Myocyte (in vitro differentiated cells): ENCODE results near the gene CPED1. TPM values are rescaled to one million over a fixed set of nuclear protein-coding genes. Genes with fewer than 3 reads are reported as not detected.
"Not testable (repeated sequence)": the region's sequence is repeated elsewhere in the genome, so short reads cannot be mapped to it uniquely, and the experiment has no call there.

Experiments used
- DNase-seq: peaks from one replicate; pipeline ENCODE4 v3.0.0-alpha.2; 2012; ENCODE audit warnings: low read depth
- total RNA-seq: library from RNA; depleted of rRNA; stranded (reverse); fragments of >200 nt; gene quantifications from 2 replicates; pipeline ENCODE4 v1.2.3, GENCODE V29; 2014

The CPED1 gene
- total RNA-seq, 1 donor from 2014 or later: 26.5 TPM

DNA sequence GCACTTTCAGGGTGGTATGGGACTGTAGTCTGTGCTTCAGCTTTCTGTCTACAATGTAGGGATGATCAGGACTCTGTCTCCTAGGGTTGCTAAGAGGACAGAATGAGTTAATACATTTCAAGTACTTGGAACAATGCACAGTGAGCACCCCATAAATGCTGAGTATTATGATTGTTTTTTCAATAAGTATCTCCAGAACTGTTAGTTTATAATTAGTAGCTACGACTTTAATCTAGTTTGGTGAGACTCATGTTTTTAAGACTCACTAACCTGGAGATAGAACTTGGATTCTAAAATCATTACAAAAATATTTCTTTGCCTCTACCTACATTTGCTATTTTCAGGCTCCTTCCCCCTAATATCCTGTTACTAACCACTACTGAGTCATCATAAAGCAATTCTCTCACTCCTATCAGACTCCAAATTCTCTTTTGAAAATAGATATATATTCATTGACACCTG lies 95.3 kb downstream of the CPED1 start:
- peak; percentile 65 for DNase-seq

DNA sequence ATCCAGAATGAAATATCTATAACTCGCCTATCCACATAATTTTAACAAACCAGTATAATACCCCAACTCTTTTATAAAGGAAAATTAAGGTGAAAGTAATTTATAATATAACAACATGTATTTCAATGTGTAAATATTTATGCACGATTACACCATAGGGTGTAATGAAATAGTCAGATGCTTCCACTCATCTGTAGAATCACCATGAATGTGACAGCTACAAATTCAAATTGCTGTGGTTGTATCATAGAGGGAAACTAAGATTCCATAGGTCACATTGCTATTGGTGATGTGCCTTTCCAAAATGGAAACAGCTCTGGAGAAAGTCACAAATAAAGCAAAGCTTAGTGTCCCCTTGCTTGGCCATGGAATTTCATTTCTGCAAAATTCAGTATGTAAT lies 95.7 kb downstream of the CPED1 start:
- no peak for DNase-seq

DNA sequence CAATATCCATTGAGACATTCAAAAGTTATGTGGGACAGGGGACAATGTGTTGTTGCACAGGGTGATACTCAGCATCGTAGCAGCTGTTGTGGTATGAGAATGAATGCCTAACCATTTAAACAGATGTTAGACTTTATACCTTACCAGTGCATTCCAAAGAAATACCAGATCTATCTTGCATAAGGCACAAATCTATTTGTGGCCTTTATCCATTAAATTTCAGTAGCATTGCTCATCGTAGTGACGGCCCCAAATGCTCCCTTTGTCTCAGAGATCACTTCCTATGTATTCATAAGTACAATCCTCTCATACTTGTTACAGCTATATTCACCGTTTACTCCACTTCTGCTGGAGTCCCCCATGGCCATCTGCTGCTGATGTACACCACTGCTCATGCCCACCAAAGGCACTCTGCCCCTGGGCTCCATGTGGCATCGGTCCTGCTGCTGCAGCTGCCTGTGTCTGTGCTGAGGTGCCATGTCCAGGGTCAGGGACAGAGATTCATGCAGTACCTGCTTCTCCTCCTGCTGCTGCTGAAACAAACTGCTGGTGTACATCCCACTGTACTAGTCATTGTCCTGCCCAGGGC lies 96.3 kb downstream of the CPED1 start:
- peak; percentile 95 for DNase-seq

DNA sequence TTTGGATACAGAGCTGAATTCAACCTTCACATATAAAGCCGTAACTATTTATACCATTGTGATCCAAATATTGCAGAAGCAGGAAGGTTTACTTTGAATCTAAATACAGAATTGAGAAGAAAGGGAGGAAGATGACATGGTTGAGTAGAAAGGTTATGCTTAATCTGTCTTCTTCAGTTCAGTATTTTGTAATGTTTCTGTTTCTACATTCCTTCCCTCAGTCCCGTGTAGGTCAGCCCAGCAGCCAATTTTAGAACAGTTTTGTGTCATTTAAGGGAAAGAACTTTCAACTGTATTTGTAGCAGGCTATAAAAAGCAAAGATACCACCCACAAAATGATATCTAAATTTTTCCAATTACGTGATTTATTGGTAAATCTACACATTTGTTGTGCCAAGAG lies 97.4 kb downstream of the CPED1 start:
- DNase-seq: peak; percentile 61

DNA sequence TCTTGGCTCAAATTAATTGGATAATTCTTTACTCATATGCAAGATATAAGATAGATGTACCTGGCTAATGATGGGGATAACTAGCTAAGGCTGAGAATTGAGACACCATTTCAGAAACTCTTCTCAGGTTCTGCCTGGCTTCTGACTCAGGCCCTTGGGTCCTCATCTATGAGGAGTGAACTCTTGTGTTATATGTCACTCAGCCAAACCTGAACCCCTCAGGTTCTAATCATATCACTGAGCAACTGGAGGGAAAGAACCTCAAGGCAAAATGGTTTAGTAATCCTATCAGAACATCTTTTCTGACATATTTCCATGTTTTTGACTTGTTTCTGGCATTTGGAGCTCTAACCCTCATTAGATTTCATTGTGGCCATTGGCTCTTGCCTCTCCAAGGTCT lies 100.4 kb downstream of the CPED1 start:
- no peak for DNase-seq

DNA sequence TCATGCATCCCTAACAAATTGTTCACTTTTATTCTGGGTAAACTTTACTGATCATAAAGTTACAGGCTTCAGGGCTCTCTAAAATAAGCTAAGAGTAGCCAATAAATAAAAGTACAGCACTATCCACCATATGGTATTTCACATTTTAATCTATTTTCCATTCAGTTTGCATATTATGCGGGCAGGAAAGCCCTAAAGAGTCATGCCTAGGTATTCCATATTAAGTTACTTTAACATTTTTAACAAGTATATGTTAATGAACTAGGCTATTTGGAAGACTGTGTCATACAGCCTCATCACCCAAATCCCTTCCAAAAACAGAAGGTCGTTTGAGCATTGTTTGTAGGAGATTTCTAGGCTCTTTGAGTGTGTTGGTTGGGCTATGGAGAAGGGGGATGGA lies 106.3 kb downstream of the CPED1 start:
- no peak for DNase-seq

DNA sequence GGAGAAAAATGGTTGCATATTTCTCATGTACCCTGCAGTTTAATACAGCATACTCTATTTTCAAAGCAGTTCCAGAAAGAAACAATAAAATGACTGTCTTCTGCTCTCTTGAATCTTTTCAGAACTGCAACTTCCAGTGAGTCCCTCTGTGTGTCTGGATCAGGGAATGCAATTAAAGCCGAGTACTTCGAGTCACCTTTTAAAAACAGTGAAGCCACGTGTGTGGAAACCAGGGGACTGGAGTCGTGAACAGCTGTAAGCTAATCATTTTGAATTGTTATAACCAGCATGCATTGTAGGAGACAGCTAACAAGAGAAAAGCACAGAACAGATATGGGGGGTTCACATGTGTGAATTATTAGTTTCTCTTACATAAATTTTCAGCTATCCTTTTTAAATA lies 109.1 kb downstream of the CPED1 start:
- DNase-seq: peak; percentile 65

DNA sequence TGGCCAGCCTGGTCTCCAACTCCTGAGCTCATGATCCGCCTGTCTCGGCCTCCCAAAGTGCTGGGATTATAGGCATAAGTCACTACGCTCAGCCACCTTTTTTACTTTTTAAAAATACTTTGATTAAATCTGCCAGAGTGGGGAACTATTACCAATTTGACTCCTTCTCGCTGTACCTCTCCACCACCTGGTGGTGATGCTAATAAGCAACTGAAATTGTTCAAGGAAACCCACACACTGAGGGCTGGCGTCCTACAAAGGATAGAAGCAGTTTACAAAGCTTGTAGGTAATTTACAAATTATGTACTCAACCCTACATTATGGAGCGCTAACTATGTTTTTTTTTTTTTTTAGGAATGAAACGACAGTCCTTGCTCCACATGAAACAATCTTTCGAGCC lies 111.1 kb downstream of the CPED1 start:
- no peak for DNase-seq

DNA sequence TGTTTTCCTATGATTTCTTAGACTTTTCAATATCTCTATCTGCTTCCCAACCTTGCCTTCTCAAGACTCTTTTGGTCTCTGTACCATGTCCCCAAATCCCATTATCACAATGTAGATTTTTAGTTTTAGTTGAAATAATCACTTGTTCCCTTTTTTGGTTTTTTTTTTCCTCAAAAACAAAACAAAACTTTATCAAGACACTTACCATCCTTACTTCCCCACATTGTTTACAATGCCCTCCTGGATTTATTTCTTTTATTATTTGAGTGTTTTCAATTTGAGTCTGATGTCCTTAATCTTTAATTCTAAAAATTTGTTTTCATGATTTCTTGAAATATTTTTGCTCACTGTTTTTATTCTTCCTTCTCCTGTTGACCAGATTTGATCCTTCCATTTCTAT lies 112.6 kb downstream of the CPED1 start:
- DNase-seq: no peak

DNA sequence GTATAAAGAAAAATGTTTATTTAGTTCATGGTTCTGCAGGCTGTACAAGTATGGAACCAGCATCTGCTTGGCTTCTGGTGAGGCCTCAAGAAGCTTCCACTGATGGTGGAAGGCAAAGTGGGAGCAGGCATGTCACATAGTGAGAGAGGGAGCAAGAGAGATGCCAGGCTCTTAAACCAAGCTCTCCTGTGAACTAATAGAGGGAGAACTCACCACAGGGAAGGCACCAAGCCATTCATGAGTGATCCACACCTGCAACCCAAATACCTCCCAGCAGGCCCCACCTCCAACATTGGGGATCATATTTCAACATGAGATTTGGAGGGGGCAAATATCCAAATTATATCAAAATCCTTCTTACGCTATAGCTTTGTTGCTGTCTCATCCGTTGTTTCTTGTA lies 113.1 kb downstream of the CPED1 start:
- no peak for DNase-seq

DNA sequence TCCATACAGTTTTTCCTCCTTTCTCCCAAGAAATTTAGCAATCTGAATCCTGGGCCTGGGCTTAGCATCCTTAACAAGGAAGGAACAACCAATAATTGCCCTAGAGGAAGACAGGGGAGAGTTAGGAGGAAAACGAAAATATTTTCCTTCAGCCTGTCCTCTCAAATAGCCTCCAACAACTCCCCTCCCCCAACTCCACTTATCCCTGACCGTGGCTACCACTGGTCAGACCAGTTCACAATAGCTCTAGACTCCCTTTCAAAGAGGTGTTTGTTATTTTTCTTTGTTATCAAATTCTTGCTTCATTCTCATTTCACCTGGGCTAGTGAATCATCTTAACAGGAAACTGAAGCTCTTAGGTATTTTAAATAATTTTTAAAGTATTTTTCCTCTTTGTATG lies 114.1 kb downstream of the CPED1 start:
- DNase-seq: no peak

DNA sequence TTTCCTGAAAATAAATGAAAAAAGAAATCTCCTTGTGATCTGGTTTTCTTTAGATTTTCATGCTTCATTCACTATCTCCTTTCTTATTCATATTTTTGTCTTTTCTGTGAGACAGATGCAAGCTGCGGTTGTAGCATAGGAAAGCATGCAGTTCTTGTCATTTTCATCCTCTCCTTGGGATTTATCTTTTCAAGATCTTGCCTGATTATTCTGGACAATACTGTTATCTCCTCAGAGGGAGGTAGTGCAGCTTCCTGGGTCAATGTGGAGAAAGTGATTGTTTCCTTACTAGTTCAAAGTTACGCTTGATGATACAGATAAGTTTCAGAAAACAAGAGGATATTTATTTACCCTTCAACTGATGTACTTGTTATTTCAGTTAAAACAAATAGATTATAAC lies 114.6 kb downstream of the CPED1 start:
- no peak for DNase-seq

DNA sequence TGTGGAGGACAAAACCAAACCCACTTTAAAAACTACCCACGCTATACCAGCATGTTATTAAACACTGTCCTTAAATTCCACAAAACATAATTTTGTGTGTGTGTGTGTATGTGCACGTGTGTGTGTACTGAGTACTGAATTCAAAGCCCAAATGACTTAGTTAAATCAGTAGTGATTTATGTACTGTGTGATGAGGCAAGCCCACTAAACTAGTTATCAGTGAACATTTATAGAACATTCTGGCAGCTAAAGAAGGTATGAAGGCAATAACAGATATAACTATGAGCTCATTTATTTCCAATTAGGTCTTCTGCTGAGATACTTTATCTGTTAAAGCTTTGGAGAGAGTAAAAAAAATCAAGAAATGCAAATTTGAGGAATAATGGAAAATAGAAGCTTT lies 115.1 kb downstream of the CPED1 start:
- DNase-seq: no peak

DNA sequence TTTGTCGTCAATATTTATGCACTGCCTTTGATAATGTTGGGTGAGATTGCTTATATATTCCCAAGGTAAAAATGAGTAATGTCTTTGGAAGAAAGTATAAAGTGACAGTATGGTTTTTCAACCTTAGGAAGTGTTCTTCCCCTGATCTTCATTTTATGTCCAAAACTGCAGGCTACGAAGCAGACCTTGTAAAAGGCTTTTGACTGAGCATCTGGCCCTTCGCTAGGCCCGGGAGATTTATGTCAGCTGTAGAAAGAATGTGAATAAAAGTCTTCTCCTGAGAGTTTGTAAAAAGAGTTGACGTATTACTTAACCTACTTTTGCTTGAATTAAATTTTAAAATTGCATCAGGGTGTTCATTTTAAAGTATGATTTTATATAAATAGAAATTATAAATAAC lies 116.8 kb downstream of the CPED1 start:
- no peak for DNase-seq

DNA sequence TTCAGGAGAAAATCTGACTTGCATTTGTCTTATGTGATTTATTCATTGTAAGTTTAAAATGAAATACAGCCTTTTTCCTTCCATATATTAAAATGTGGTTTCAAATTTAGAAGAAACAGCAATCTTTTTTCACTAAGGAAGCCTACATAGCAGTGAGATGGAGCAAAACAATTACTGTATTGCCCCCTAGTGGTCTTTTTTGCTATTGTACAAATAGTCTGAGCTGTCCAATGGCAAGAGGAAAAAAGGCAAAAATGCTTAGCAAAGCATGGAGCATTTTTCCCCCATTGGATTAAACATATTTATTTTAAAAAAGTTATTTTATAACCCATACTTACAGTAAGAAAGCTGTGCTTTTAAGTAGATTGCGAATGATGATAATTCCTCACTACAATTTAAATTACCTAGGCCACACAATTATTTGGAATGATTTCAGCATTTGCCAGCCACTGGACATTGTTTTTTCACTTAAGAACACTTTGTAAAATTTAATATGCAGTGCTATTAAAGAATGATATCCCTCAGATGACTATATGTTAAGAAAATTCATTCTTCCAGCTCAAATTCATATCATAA lies 119.5 kb downstream of the CPED1 start:
- DNase-seq: peak; percentile 86

DNA sequence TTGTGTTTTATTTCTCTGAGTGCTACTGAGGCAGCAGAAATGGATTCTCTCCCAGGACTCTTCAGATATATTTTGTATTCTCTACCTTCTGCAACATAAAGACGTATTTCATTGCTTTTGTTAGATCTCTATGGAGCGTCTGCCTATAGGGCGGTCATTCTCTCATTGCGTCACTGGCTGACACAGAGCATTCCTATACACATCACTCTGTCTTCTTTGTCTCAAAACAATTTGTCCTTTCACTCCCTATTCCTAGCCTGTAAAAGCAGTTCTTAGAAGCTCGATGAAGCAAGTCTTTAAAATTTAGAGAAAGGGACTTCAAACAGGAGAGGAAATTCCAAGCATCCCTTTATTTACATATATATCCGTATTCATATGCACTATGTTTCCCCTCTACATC lies 120.6 kb downstream of the CPED1 start:
- no peak for DNase-seq

DNA sequence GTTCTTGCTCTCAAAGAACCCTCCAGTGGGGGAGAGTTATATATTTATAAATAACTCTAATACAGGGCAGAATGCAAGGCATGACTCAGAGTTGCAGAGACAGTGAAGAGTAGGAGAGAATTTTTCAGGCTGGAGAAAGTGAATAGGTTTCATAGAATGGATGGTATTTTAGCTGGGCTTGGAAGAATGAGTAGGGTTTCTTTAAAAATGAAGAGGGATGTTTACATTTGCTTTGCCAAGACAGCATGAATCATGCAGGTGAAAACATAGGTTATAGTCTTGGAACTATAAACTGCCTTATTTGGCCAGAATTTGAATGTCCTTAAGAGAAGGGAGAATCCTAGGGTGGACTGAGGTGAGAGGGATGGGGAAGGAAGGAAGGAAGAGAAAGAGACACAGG lies 124.8 kb downstream of the CPED1 start:
- no peak for DNase-seq

DNA sequence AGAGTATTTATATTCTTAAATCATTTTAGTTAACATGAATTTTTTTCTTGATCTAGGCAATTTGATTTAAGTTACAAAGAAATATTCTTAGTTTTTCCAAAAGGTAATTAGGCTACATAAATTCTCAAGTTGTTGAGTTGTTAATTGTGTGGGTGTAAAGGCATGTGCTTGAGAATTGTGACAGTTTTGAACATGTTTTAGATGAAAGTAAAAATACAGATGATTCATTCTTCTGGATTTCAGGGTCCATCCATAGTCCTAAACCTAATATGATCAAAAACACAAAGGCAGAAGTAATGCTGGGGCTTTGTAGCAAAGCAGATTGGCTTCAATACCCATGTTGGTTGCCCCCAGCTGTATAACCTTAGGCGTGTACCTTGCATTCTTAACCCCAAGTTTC lies 127.9 kb downstream of the CPED1 start:
- DNase-seq: no peak

DNA sequence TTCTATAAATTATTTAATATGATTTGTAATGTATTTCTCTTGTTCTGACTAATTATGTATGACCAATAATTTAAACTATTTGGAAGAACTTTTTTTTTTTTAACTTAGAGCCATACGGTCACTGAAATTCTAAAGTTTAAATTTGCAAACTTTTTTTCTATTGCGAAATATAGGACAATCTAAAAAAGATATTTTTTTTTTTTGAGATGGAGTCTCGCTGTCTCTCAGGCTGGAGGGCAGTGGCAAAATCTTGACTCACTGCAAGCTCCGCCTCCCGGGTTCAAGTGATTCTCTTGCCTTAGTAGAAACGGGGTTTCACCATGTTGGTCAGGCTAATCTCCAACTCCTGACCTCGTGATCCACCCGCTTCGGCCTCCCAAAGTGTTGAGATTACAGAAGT lies 130.5 kb downstream of the CPED1 start:
- no peak for DNase-seq

DNA sequence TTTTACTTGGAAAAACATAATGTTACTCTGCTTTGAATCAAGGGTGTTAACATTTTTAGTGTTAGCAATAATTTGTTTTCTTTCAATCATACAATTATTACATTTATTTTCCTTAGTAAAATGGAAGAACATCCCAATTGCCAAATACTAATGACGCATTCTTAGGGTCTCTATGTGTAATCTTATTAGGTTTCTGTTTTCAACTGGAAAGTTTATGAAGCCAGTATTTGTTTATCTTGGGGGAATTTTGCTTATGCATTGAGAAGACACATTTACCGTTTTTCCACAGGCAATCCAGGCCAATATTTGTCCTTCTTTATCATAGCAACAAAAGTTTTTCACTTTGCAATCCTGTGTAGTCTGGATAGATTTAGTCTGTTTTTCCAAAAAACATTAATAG lies 134.5 kb downstream of the CPED1 start:
- no peak for DNase-seq

DNA sequence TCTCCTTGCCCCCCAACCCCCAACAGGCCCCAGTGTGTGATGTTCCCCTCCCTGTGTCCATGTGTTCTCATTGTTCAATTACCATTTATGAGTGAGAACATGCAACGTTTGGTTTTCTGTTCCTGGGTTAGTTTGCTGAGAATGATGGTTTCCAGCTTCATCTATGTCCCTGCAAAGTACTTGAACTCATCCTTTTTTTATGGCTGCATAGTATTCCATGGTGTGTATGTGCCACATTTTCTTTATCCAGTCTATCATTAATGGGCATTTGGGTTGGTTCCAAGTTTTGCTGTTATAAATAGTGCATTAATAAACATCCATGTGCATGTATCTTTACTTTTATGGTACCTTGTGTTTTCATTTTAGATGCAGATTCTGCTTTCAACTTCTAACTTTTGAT lies 136.9 kb downstream of the CPED1 start:
- not testable (repeated sequence) for DNase-seq

DNA sequence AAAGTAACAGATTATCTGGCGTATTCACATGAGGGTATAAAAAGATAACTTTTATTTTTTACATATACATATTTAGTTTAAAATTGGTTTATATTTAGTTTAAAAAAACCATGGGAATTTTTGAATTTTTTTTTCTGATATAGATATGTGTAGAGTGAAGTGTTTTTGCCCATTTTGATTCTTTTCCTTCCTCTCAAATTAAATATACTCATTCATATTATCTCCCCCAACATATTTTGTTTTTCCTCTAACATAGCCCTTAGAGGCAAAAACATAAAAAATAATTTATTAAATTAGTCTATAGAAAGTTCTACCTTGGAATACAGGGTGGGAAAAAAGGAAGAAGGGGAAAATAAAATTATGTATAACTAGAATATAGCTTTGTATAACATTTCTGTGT lies 137.7 kb downstream of the CPED1 start:
- no peak for DNase-seq

DNA sequence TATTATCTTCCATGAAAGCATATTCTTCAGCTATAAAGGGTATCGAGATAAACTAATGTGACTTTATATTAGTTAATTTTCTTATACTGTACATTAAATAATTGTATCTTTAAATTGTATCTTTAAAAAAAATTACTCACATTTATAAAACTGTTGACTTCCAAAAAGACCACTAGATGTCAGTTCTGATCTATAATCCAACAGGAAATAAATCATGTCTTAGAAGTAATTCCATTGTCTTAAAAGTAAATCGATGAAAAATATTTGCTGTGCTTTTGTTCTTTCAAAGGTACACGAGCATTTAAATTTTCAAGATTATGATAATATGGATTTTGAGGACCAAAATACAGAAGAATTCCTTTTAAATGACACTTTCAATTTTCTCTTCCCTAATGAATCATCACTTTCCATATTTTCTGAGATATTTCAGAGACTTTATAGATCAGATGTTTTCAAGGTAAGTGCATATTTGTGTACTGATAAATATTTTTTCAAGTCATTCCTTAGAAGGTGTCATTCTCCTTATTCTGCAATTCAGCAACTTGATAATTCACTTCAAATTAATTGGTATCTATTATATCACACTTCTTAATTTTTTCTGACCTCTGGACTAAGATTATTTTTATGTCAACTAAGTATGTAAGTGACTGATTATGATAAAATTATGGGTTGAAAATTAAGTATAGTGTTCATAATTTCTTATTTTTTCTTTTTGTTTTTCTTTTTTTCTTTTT lies 138.5 kb downstream of the CPED1 start:
- peak; percentile 42 for DNase-seq
